AG04449 (cell line): Measurements from ENCODE around the gene SCUBE1.

Experiments
- CTCF ChIA-PET: fragments of 350-600 bp; formaldehyde crosslinking; extraction: SDS; loops from one replicate; lab custom pipeline; 2021; ENCODE audit warnings: antibody characterized with exemption; lab: Yijun Ruan, JAX
- POLR2A ChIA-PET: fragments of 400-600, 350-600 bp; formaldehyde crosslinking; extraction: SDS; loops from one replicate; lab custom pipeline; 2020; ENCODE audit warnings: antibody characterized with exemption, inconsistent platforms; lab: Yijun Ruan, JAX
- DNase-seq: peaks from one replicate; pipeline ENCODE4 v3.0.0-alpha.2; 2010; ENCODE audit warnings: low read depth, low spot score
- H3K4me3 ChIP-seq: 2 replicates; pipeline ENCODE4 v1.5.1; 2011; ENCODE audit warnings: low read depth, mild to moderate bottlenecking, control low read depth, low read length
- TF ChIP-seq, protein P1 (sequence below): IDR thresholded peaks from one replicate; pipeline ENCODE4 v1.5.1; 2011; ENCODE audit warnings: mild to moderate bottlenecking, moderate library complexity, low read length, control low read depth, inconsistent platforms; ENCODE audit not compliant: insufficient read depth; ENCODE audit errors: missing control alignments

The SCUBE1 gene

DNA sequence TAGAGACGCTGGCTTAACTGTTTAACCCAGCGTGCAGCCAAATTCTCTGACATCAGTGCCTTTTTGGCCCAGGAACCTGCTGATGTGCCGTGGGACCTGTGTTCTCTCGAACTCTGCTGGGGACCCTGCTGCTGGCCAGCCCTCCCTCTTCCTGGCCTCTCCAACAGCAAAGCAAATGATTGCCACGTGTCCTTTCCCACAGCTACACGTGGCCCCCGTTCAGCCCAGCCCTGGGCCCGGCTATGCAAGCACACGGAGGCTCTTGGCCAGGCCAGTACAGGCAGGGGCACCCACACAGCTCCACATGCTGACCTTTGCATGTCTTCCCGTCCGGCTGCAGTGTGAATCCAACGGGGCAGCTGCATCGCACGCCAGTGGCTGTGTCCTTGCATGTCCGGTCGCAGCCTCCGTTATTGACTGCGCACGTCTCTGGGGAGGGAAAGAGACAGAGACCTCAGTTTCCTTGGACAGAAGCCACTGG, 104.6 kb downstream of the SCUBE1 start:
- TF ChIP-seq, protein P1, sequence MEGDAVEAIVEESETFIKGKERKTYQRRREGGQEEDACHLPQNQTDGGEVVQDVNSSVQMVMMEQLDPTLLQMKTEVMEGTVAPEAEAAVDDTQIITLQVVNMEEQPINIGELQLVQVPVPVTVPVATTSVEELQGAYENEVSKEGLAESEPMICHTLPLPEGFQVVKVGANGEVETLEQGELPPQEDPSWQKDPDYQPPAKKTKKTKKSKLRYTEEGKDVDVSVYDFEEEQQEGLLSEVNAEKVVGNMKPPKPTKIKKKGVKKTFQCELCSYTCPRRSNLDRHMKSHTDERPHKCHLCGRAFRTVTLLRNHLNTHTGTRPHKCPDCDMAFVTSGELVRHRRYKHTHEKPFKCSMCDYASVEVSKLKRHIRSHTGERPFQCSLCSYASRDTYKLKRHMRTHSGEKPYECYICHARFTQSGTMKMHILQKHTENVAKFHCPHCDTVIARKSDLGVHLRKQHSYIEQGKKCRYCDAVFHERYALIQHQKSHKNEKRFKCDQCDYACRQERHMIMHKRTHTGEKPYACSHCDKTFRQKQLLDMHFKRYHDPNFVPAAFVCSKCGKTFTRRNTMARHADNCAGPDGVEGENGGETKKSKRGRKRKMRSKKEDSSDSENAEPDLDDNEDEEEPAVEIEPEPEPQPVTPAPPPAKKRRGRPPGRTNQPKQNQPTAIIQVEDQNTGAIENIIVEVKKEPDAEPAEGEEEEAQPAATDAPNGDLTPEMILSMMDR = no peak
- no peak overlapping the region for H3K4me3 ChIP-seq
- DNase-seq = no peak
- ChIA-PET POLR2A (no interaction called here), CTCF (interaction anchor here (0.7 to 1.0 kb wide), 2 partner anchors 10 kb away, joined by 3 to 4 read pairs; no protein-coding TSS in a partner anchor)

DNA sequence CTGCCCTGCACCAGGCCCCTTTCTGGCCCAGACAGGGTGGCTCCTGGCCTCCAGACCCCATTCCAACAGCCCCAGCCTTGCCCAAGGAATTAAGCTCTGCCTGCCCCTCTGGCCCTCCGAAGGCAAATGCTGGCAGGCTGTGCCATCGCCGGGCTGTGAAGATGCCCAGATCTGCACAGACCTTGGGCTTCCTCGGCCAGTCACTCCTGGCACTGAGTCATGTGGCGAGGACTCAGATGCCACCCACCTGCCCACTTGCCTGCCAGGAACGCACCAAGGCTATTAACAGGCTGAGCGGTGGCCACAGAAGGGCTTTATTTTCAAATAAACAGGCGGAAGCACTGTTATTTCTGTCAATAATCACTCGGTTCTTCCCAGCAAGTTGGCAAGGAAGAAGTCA, 105.9 kb downstream of the SCUBE1 start:
- CTCF ChIA-PET = no interaction called here

DNA sequence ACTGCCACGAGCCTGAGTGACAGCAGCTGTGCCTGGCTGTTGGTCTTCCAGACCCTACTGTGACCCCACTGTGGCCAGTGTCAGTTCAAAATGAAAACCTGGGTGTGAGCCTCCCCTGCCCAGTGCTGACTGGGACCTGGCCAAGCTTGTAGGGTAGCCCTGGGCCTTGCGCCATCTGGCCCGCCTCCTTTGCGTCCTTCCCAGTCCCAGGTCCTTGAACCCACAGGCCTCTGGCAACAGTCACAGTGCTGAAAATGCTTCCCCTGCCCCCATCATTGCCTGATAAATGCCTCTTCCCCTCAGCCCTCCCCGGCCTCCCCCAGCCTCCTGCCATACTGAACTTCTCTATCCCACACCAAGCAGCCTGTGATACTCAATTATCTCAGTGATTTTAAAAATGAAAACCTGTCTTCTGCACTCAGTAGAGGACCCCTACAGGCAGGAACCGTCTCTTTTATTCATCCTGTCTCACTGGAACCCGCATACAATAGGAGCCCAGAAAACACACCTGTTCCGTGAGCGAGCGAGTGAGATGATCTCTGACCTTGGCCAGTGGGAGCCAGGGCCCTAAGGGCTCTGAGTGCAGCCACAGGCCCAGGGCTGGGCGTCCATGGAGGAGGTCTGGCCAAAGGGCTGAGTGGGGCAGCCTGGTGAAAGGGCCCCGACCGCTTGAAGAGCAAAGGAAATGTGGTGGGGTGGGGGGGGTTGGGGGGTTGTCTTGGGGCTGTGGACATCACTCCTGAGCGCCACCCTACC, 106.6 kb downstream of the SCUBE1 start:
- TF ChIP-seq, protein P1 = no peak
- POLR2A ChIA-PET = no interaction called here
- no peak overlapping the region for H3K4me3 ChIP-seq
- DNase-seq = no peak
- CTCF ChIA-PET = no interaction called here

More for the DNA sequence above, 105.9 kb downstream of the SCUBE1 start:
- no peak overlapping the region for H3K4me3 ChIP-seq
- TF ChIP-seq, protein P1 = no peak
- no peak for DNase-seq
- POLR2A ChIA-PET = no interaction called here

DNA sequence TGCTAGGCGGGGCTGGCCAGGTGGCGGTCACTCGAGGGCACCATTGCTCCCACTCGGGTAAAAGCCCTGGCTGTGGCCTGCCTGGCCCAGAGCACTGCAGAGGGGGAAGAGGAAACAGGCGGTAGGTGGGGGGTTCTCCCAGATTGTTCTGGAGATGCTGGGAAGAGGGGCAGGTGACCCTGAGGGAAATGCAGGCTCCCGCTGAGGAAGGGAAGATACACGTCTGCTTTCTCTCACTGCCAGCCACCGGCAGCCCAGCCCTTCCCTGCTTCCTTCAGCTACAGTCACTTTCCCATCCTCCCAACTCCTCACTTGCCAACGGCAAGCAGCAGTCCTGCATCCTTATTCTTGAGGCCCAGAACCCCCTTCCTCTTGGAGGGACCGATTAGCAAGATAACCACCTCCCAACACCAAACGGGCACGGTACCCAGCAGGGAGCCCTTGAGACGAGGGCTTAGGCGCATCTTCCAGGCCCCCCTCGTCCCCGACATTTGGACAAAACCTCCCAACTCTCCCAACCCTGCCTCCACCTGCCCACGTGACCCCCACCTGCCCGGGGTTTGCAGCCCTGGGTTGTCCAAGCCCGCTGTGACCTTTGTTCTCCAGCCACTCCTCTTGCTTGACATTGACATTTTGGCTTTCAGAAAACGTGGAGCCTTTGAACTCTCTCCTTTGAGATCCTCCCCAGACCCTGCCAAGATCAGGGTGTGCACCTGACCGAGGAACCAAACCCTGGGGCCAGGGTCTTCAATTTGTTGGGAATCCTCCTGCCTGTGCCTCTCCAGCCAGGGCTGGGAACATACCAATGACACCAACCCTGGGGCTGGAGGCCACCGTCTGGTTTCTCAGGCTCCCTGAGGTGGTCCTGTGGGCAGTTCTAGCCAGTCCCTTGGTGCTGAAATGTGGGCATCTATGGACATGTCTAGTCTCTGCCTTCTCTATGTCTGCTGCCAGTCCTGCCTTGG, 107.4 kb downstream of the SCUBE1 start:
- TF ChIP-seq, protein P1 = no peak
- H3K4me3 ChIP-seq = no peak overlapping the region
- ChIA-PET CTCF (interaction anchor here (1.4 to 1.7 kb wide), 2 partner anchors 11 to 150 kb away, joined by 5 to 6 read pairs; no protein-coding TSS in a partner anchor), POLR2A (no interaction called here)
- no peak for DNase-seq

DNA sequence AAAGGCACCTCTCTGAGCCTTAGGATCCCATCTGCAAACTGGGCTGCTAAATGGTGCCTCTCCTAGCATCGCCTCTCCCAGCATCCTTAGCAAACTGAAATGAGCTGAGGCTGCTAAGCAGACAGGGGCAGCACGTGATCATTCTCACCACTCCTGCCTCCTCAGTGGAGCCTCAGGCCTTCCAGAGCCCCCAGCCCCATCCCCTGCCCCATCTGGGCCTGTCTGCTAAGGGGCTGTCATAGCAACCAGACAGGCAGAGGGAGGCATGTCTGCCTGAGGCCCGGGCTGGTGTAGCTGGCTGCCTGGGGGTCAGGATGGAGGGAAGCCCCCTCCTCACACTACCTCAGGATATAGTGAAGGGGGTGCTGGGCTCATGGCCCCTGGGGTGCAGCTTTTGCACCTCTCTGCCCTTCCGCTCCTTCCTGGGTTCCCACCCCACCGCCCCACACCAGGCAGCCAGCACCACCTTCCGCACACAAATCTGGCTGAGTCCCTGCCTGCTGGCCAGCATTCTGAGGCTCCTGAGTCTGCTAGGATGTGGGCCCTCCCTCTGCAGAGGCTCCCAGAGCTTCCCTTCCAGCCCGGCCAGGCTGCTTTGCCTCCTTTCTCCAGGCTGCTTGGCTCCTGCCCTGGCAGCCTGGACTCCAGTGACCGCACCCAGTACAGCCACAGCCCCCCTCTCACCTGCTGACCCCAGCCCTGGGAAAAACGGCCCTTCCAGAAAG, 108.7 kb downstream of the SCUBE1 start:
- TF ChIP-seq, protein P1 = no peak
- no peak overlapping the region for H3K4me3 ChIP-seq
- CTCF ChIA-PET = interaction anchor here (1.4 to 5.5 kb wide), 3 partner anchors 12 to 151 kb away, joined by 5 to 50 read pairs (median 6); no protein-coding TSS in a partner anchor
- POLR2A ChIA-PET = no interaction called here
- DNase-seq = no peak
